HL-60/S4 treated with retinoic acid at 250 ng/mL for 4 days and 3 days (cell line): Measurements from ENCODE around the gene SLC34A1.

ENCODE experiments used
- in situ Hi-C: fragments of 300-500 bp; cut with MboI; formaldehyde crosslinking; loops from 2 replicates; pipeline ENCODE4 v1.7.0; 2022; ENCODE audit warnings: low sequenced_read_pairs

Gene SLC34A1

DNA sequence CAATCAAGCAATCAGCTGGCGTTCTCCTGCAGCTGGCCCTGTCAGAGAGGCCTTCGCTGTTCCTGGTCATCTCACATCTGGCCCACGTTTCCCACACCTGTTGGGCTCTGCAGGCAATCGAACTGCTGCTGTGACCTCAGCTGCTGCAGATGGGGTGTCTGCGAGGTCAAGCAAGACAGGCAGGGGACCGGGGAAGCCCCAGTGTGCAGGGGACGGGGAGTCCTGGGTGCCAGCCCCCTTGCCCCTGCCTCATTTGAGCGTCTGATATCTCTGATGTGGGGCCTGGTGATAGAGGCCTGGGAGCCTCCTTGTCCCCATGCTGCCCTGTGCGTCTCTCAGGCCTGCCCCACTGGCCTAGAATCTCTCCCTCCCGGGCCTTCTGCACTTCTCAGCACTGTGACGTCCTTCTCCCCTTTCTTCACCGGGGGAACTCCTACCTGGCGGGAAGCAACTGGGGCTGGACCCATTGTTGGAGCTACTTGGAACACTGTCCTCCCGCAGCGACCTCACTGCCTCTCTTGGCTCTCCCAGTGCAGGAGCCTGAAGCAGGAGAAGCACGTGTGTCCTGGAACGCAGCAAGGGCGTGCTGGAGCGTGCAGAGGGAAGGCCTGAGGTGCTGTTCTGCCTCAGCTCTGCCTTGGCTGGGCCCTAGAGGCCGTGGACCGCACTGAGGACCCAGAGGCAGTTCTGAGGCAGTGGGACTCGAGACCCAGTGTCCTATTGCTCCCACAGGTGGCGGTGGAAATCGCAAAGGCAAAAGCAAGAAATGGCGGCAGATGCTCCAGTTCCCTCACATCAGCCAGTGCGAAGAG is 46.1 kb downstream of the SLC34A1 start:
- in situ Hi-C loops: no loop called here

DNA sequence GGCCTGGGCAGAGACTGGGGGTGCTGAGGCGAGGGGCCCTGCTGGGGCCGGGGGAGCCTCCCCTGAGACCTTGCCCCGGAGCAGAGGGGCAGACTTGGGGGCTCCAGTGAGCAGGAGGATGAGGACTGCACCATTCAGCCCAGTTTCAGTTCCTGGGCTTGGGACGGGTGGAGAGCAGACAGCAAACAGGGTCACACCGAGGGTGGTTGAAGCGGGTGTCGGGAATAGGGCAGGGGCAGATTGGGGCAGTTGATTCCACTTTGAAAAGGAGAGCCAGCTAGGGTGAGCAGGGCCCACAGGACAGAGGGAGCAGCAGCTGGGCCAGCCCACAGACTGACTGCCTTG is 46.7 kb downstream of the SLC34A1 start:
- in situ Hi-C loops: no loop called here

DNA sequence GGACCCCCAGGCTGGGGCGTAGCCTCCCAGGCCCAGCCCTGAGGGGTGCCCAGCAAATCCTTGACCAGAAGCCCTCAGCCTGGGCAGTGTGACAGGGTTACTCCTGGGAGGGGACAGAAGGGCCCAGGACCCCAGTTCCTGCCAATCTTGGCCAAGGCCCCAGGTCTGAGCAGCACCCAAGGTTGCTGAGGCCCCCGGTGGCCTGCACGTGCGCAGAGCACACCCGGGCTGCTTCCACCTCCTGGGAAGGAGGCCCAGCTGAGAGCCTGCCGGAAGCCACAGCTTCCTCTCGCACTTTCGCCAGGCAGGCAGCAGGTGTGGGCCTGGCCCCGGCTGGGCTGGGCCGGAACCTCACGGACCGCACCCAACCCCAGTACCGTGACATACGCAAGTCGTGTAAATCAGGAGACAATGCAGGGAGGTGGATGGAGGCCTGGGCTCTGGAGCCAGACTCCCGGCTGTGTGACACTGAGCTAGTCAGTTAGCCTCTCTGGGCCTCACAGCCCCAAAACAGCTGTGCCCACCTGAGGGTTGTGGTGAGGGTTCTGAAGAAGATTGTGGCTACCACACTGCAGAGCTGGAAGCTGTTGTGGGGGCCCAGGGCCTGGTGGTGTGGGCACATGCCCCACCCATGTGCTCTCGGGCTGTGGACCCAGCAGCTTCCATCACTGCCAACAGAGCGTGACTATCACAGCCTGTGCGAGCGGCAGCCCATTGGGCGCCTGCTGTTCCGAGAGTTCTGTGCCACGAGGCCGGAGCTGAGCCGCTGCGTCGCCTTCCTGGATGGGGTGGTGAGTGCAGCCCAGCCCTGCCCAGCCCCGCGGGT is 47.3 kb downstream of the SLC34A1 start:
- in situ Hi-C loops: no loop called here

DNA sequence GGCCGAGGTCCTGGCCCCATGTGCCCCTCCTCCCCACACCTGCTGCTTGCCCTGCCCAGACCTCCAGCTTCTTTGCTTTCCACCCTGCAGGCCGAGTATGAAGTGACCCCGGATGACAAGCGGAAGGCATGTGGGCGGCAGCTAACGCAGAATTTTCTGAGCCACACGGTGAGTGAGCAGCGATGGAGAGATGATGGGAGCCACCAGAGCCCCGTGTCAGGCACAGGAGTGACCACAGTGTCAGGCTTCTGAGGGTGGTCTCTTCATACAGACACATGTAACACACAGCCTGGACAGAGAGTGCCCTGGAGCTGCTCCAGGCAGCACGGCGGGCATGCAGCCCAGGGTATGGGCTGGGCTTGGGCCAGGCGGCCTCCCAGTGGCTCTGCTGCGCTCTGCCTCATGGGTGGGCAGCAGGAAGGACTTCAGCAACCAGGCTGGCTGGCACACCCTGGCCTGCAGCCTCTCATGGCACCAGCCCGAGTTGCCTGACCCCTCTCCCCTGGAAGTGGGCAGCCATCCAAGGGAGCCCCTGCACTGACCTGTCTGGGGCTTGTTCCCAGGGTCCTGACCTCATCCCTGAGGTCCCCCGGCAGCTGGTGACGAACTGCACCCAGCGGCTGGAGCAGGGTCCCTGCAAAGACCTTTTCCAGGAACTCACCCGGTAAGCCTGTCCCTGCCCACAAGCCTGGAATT is 48.1 kb downstream of the SLC34A1 start:
- in situ Hi-C loops: no loop called here

DNA sequence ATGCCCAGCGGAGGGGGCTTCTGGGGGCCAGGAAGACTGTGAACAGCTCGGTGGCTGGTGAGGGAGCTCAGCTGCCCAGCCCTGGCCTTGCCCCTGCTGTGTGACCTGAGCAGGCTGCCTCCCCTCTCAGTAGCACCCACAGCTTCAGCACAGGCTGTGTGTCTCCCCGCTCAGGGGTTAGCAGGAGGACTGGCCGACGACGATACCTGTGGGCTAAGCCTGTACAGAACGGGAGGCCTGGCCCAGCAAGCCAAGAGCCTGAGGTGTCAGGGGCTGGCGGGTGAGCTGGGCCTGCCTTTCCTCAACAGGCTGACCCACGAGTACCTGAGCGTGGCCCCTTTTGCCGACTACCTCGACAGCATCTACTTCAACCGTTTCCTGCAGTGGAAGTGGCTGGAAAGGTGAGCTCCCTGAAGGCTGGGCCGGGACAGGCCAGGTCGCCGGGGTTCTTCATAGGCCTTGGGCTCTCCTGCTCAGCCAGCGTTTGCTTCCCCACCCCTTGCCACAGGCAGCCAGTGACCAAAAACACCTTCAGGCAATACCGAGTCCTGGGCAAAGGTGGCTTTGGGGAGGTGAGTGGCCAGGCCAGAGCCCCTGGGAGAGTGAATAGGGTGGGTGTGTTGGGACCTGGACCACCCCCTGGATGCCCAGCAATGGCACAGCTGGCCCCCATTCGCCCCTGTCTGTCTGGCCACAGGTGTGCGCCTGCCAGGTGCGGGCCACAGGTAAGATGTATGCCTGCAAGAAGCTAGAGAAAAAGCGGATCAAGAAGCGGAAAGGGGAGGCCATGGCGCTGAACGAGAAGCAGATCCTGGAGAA is 48.8 kb downstream of the SLC34A1 start:
- in situ Hi-C loops: no loop called here

DNA sequence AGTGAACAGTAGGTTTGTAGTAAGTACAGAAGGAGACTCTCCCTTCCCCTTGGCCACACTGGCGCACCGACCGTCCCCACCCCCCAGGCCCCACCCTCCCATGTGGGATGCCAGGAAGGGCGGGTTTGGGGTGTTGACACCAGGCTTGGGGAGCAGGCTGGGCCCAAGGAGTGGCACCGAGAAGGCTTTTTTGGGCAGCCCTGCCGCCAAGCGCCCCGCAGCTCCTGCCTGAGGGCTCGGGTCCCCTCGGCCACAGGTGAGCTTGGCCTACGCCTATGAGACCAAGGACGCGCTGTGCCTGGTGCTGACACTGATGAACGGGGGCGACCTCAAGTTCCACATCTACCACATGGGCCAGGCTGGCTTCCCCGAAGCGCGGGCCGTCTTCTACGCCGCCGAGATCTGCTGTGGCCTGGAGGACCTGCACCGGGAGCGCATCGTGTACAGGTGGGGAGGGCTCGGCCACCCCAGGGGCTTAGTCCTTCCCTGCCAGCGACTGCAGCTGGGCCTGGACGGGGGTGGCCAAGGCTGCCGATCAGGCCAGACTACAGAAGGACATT is 49.5 kb downstream of the SLC34A1 start:
- in situ Hi-C loops: no loop called here

DNA sequence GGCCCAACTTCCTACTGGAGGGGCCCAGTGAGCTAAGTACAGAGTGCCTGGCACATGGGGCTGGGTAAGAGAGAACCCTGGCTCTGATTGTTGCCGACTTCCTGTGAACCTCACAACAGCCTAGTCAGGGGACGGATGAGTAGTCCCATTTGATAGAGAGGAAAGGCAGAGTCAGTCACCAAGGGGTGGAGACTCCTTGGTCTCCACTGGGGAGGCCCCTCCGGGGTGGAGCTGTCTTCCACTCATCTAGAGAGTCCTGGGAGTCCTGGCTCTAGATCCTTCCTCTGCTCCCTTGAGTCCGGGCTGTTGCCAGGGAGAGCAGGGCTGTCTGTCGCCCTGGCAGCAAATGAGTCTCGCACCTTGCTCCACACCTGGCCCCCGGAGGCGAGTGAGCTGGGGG is 50.2 kb downstream of the SLC34A1 start:
- in situ Hi-C loops: no loop called here

DNA sequence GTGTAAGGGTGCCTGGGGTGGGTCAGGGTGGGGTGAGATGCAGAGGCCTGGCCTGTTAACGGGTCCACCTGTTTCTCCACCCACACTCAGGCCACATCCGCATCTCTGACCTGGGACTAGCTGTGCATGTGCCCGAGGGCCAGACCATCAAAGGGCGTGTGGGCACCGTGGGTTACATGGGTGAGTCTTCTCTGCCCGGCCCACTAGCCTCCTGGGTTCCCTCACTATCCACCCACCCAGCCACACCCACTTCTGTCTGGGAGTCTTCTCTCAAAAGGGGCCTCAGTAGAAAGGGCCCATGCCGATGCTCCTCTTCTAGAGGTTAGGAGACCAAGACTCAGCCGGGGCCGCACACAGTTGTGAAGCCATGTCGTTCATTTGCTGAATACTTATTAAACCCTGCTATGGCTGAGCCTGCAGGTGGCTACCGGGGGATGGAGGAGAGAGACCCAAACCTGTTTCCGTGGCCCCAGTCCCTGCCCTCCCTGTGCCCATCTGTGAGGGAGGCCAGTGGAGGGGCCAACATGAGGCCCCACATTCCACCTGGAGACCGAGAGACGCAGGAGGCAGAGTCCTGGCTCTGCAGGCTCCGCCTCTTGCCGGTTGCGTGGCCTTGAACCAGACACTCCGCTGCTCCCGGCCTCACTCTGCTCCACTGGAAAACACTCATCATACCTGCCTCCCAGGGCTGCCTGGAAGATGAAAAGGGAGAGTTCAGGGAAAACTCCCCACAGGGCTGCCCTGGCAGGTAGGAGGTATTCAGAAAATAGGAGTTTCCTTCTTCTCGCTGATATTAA is 50.9 kb downstream of the SLC34A1 start:
- in situ Hi-C loops: no loop called here

DNA sequence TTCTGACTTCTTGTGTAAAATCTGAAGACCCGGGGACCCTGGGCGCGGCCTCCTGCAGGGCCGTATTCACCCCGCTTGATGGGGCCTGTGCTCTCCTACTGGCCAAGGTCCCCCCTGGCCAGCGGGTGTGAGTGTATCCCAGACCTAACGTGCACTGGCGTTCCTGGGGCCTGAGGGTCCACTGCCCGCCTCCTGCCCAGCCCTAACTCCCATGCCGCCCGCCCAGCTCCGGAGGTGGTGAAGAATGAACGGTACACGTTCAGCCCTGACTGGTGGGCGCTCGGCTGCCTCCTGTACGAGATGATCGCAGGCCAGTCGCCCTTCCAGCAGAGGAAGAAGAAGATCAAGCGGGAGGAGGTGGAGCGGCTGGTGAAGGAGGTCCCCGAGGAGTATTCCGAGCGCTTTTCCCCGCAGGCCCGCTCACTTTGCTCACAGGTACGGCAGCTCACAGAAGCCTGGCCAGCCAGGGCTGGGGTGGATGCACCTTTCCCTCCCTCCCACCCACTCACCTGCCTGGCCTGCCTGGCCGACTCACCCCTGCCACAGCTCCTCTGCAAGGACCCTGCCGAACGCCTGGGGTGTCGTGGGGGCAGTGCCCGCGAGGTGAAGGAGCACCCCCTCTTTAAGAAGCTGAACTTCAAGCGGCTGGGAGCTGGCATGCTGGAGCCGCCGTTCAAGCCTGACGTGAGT is 51.8 kb downstream of the SLC34A1 start:
- in situ Hi-C loops: no loop called here

DNA sequence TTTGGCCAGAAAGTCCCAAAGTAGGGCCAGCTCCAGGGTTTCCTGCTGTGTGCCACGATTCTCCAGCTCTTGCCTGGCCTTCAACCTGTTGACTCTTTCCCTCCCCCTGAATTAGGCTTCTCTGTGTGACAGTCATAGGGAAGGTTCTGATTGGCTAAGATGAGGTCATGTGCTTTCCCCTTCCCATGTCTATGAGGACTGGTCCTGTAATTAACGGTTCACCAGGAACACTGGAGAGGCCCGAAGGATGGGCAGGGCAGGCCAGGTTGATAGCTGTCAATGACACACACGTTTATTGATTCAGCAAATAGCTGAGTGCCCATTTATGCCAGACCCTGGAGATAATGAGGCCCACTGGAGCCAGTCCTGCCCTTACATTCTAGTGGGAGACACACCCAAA is 53.4 kb downstream of the SLC34A1 start:
- in situ Hi-C loops: no loop called here

DNA sequence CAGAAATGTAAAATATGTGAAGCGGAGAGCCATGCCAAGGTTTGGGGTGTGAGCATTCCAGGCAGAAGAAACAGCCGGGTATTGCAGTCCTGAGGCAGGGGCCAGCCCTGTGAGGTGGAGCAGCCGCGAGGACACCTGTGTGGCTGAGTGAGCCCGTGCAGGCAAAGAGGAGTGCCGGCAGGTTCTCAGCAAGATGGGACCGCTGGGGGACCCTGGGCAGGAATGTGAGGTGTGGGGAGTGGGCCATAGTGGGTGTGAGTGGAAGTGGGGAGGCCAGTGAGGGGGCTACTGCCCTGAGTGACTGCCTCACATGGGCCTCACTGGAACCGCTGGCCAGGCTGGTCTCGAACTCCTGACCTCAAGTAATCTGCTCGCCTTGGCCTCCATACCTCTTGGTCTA is 54.2 kb downstream of the SLC34A1 start:
- in situ Hi-C loops: no loop called here

DNA sequence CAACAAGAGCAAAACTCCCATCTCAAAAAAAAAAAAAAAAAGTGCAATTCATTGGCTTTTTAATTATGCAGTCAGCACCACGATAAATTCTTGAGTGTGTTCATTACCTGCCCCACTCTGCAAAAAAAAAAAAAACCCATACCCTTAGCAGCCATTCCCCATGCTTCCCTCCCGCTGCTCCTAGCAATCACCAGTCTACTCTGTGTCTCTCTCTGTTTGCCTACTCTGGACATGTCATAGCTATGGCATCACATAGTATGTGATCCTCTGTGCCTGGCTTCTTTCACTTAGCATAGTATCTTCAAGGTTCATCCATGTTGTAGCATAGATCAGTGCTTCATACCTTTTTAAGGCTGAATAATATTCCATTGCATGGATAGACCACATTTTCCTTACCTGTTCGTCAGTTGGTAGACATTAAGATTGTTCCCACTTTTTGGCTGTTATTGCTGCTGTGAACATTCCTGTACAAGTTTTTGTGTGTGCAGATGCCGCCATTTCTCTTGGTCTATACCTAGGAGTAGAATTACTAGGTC is 55.4 kb downstream of the SLC34A1 start:
- in situ Hi-C loops: loop anchor here (5.0 kb wide), 1 partner anchor 47 kb away; no protein-coding TSS in a partner anchor

DNA sequence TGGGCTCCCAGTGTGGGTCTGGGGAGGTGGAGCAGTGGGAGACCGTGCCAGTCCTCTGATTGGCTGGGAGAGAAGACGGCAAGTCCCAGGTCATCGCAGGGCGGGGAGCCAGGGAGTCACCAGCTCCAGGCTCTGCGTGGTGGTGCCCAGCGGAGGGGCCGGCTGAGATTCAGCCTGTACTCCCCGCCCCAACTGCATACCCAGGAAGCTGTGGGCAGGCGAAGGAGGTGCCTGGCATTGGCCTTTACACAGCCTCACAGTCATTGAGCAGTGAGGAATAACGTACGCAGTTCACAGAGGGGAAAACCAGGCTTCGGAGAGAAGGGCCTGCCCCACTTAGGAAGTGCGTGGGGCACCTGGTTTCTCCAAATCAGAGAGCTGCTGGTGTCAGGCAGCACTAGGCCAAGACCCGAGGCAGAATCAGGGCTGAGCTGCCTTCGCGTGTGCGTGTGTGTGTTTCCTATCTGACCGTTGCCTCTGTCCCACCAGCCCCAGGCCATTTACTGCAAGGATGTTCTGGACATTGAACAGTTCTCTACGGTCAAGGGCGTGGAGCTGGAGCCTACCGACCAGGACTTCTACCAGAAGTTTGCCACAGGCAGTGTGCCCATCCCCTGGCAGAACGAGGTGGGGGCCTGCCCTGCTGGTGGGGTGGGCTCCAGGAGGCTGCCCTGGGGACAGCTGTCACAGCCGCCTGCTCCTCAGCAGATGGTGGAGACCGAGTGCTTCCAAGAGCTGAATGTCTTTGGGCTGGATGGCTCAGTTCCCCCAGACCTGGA is 56.2 kb downstream of the SLC34A1 start:
- in situ Hi-C loops: loop anchor here (5.0 kb wide), 1 partner anchor 48 kb away; no protein-coding TSS in a partner anchor

DNA sequence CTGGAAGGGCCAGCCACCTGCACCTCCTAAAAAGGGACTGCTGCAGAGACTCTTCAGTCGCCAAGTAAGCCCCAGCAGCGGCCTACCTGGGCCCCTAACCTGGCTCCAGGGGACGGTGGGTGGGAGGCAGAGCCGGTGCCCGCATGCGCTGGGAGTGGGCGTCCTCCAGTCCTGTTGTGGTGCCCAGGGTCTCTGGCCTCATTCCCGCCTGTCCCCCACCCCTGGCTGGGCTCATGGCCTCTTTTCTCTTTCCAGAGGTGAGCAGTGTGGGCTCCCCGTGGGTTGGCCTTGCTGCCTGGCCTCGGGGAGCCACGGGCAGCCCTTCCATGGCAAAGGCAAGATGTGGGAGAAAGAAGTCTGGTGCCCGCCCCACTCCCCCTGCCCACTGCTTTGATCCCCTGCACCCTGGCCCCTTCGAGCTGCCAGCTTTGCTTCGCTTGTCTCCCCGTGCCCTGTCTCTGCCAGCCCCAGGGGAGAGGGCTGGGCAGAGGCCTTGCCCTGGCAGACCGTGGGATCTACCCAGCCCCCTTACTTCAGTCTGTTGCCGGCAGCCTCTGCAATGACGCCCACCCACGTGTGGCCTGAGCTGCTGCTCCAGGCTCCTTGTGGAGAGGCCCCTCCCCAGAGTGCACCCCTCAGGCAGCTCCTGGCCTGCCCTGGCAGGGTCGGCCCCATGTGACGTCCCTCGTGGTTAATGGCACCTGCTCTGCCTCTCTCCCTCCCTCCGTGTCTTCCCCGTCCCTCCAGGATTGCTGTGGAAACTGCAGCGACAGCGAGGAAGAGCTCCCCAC is 57.0 kb downstream of the SLC34A1 start:
- in situ Hi-C loops: loop anchor here (5.0 kb wide), 1 partner anchor 49 kb away; no protein-coding TSS in a partner anchor

DNA sequence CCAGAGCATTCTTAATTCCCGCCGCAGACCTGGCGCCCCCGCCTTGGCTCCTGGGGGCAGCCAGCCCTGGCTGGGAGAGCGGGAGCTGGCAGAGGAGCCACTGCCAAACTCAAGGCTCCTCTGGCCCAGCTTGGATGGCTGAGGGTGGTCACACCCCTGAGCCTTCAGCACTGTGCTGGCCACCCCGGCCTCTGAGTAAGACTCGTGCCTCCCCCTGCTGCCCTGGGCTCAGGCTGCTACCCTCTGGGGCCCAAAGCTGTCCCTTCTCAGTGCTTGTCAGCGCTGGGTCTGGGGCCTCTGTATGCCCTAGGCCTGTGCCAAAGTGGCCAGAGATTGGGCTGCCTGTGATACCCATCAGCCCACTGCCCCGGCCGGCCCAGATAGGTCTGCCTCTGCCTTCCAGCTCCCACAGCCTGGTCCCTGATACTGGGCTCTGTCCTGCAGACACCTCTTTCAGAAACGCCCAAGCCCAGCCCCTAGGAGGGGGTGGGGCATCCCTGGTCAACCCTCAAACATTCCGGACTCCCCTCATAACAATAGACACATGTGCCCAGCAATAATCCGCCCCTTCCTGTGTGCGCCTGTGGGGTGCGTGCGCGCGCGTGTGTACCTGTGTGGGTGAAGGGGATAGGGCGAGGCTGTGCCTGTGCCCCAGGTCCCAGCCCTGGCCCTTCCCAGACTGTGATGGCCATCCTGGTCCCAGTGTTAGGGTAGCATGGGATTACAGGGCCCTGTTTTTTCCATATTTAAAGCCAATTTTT is 58.0 kb downstream of the SLC34A1 start:
- in situ Hi-C loops: loop anchor here (5.0 kb wide), 1 partner anchor 50 kb away; no protein-coding TSS in a partner anchor
